ENCODE measurements around the gene OXSR1.

OXSR1 gene

GRCh38 chr3:38153221-38153620 lies 12.1 kb upstream of the OXSR1 start:
- H3K27ac ChIP-seq: no peak overlapping the region
- H3K27me3 ChIP-seq (replicated peaks): no peaks in the 10 kb centered on the region
- in situ Hi-C loops (cut with HindIII; ENCODE audit: low pct_ligation_motif_present, low sequenced_read_pairs): no loop called here
- H3K4me3 ChIP-seq (ENCODE audit: low read depth, low read length): no peak overlapping the region
- TF ChIP-seq CTCF (IDR thresholded peaks at IDR 0.05; ENCODE audit: low read depth, low read length, missing control alignments): no peak
- no peak for DNase-seq
- H3K36me3 ChIP-seq (replicated peaks): no peaks in the 10 kb centered on the region

GRCh38 chr3:38154033-38154494 lies 11.3 kb upstream of the OXSR1 start:
- Histone ChIP-seq H3K36me3 (replicated peaks) (no peaks in the 10 kb centered on the region), H3K27me3 (replicated peaks) (no peaks in the 10 kb centered on the region), H3K27ac (no peak overlapping the region), H3K4me3 (ENCODE audit: low read depth, low read length) (no peak overlapping the region)
- TF ChIP-seq CTCF (IDR thresholded peaks at IDR 0.05; ENCODE audit: low read depth, low read length, missing control alignments): no peak
- in situ Hi-C loops (cut with HindIII; ENCODE audit: low pct_ligation_motif_present, low sequenced_read_pairs): no loop called here
- peak; percentile 53 for DNase-seq

- DNase-seq: no peak
- in situ Hi-C loops (cut with HindIII; ENCODE audit: low pct_ligation_motif_present, low sequenced_read_pairs): no loop called here
- Histone ChIP-seq H3K27me3 (replicated peaks) (no peaks in the 10 kb centered on the region), H3K36me3 (replicated peaks) (no peaks in the 10 kb centered on the region), H3K4me3 (ENCODE audit: low read depth, low read length) (no peak overlapping the region), H3K27ac (no peak overlapping the region)
- no peak for TF ChIP-seq CTCF (IDR thresholded peaks at IDR 0.05; ENCODE audit: low read depth, low read length, missing control alignments)
Measured at GRCh38 chr3:38154625-38155255, 10.6 kb upstream of the OXSR1 start.

GRCh38 chr3:38155825-38156224 lies 9.5 kb upstream of the OXSR1 start:
- Histone ChIP-seq H3K4me3 (ENCODE audit: low read depth, low read length) (no peak overlapping the region), H3K27me3 (replicated peaks) (no peaks in the 10 kb centered on the region), H3K27ac (no peak overlapping the region), H3K36me3 (replicated peaks) (no peaks in the 10 kb centered on the region)
- in situ Hi-C loops (cut with HindIII; ENCODE audit: low pct_ligation_motif_present, low sequenced_read_pairs): no loop called here
- DNase-seq: no peak
- no peak for TF ChIP-seq CTCF (IDR thresholded peaks at IDR 0.05; ENCODE audit: low read depth, low read length, missing control alignments)

- Histone ChIP-seq H3K36me3 (replicated peaks) (no peaks in the 10 kb centered on the region), H3K4me3 (ENCODE audit: low read depth, low read length) (no peak overlapping the region), H3K27me3 (replicated peaks) (no peaks in the 10 kb centered on the region), H3K27ac (no peak overlapping the region)
- in situ Hi-C loops (cut with HindIII; ENCODE audit: low pct_ligation_motif_present, low sequenced_read_pairs): no loop called here
- TF ChIP-seq CTCF (IDR thresholded peaks at IDR 0.05; ENCODE audit: low read depth, low read length, missing control alignments): no peak
- no peak for DNase-seq
Measured at GRCh38 chr3:38157117-38157516, 8.2 kb upstream of the OXSR1 start.

- in situ Hi-C loops (cut with HindIII; ENCODE audit: low pct_ligation_motif_present, low sequenced_read_pairs): no loop called here
- Histone ChIP-seq H3K27me3 (replicated peaks) (no peaks in the 10 kb centered on the region), H3K27ac (no peak overlapping the region), H3K4me3 (ENCODE audit: low read depth, low read length) (no peak overlapping the region), H3K36me3 (replicated peaks) (no peaks in the 10 kb centered on the region)
- no peak for TF ChIP-seq CTCF (IDR thresholded peaks at IDR 0.05; ENCODE audit: low read depth, low read length, missing control alignments)
- DNase-seq: no peak
Measured at GRCh38 chr3:38157595-38157994, 7.7 kb upstream of the OXSR1 start.
